HEK293T (cell line): ENCODE measurements around the gene PAFAH1B2.

Source experiments
- ARNT ChIP-seq: fragments of 450-650 bp; IDR thresholded peaks from 2 replicates; pipeline ENCODE4 v1.6.1; 2017; ENCODE audit warnings: mild to moderate bottlenecking
- ELF4 ChIP-seq: fragments of 450-650 bp; IDR thresholded peaks from 2 replicates; pipeline ENCODE4 v1.6.1; 2017; ENCODE audit warnings: antibody characterized with exemption
- FOXK2 ChIP-seq: fragments of 450-650 bp; IDR thresholded peaks from 2 replicates; pipeline ENCODE4 v1.6.1; 2016; ENCODE audit warnings: mild to moderate bottlenecking
- FOXM1 ChIP-seq: fragments of 450-650 bp; IDR thresholded peaks from 2 replicates; pipeline ENCODE4 v1.6.1; 2017; ENCODE audit warnings: mild to moderate bottlenecking, borderline replicate concordance
- LEF1 ChIP-seq: fragments of 450-650 bp; IDR thresholded peaks from 2 replicates; pipeline ENCODE4 v1.6.1; 2017; ENCODE audit warnings: mild to moderate bottlenecking, borderline replicate concordance
- PKNOX1 ChIP-seq: fragments of 450-650 bp; IDR thresholded peaks from 2 replicates; pipeline ENCODE4 v1.6.1; 2016
- SP1 ChIP-seq: fragments of 450-650 bp; IDR thresholded peaks from 2 replicates; pipeline ENCODE4 v1.6.1; 2017
- TARDBP ChIP-seq: fragments of 450-650 bp; IDR thresholded peaks from 2 replicates; pipeline ENCODE4 v1.6.1; 2016

GRCh38 chr11:117171404-117172061 lies 27.4 kb downstream of the PAFAH1B2 start:
- no peak for TF ChIP-seq FOXM1
- no peak for TF ChIP-seq PKNOX1
- no peak for TF ChIP-seq ARNT
- TF ChIP-seq SP1: no peak
- TF ChIP-seq TARDBP: no peak
- TF ChIP-seq FOXK2: no peak
- TF ChIP-seq ELF4: no peak
- TF ChIP-seq LEF1: no peak
